IPS DF 19.7 (cell line): ENCODE measurements around the gene KRT80.
"Not testable (repeated sequence)": the region's sequence is repeated elsewhere in the genome, so short reads cannot be mapped to it uniquely, and the experiment has no call there.

Experiments
- DNase-seq: peaks from one replicate; pipeline ENCODE4 v3.0.0-alpha.2; 2013; ENCODE audit warnings: low read depth, low spot score

Gene KRT80

GRCh38 chr12:52191841-52192791 lies at the start of gene KRT80:
KRT80 (minus strand) TSS chr12:52192014; CDS start chr12:52191902, 112 bp downstream.
- no peak for DNase-seq

- DNase-seq = no peak
Observed at GRCh38 chr12:52241205-52241842, 49.5 kb upstream of the KRT80 start.

- not testable (repeated sequence) for DNase-seq
Observed at GRCh38 chr12:52240247-52240646, 48.4 kb upstream of the KRT80 start.

GRCh38 chr12:52239767-52240166 lies 48.0 kb upstream of the KRT80 start:
- no peak for DNase-seq

GRCh38 chr12:52238916-52239646 lies 47.3 kb upstream of the KRT80 start:
- DNase-seq = no peak

GRCh38 chr12:52238207-52238840 lies 46.5 kb upstream of the KRT80 start:
- DNase-seq = no peak

- no peak for DNase-seq
Observed at GRCh38 chr12:52236386-52237050, 44.7 kb upstream of the KRT80 start.

GRCh38 chr12:52235822-52236361 lies 44.1 kb upstream of the KRT80 start:
- no peak for DNase-seq

- DNase-seq = no peak
Observed at GRCh38 chr12:52235001-52235764, 43.4 kb upstream of the KRT80 start.

GRCh38 chr12:52234223-52234810 lies 42.5 kb upstream of the KRT80 start:
- DNase-seq = no peak

- DNase-seq = no peak
Observed at GRCh38 chr12:52233462-52234207, 41.8 kb upstream of the KRT80 start.

GRCh38 chr12:52232674-52233461 lies 41.1 kb upstream of the KRT80 start, which contains the start of gene KRT7:
KRT7 (plus strand) TSS chr12:52233243; CDS start chr12:52233297, 54 bp downstream.
- no peak for DNase-seq

- no peak for DNase-seq
Observed at GRCh38 chr12:52232203-52232673, 40.4 kb upstream of the KRT80 start.

GRCh38 chr12:52231305-52232202 lies 39.7 kb upstream of the KRT80 start:
- no peak for DNase-seq

GRCh38 chr12:52230364-52231281 lies 38.8 kb upstream of the KRT80 start:
- no peak for DNase-seq
